HG03175 (cell line): Measurements from ENCODE around the gene DHCR7.

Experiments used
- ATAC-seq: cut with Tn5 transposase; IDR thresholded peaks from one replicate; pipeline ENCODE4 v1.9.1; 2021; ENCODE audit warnings: mild to moderate bottlenecking, moderate library complexity; ENCODE audit not compliant: unreplicated experiment

DHCR7 gene, protein sequence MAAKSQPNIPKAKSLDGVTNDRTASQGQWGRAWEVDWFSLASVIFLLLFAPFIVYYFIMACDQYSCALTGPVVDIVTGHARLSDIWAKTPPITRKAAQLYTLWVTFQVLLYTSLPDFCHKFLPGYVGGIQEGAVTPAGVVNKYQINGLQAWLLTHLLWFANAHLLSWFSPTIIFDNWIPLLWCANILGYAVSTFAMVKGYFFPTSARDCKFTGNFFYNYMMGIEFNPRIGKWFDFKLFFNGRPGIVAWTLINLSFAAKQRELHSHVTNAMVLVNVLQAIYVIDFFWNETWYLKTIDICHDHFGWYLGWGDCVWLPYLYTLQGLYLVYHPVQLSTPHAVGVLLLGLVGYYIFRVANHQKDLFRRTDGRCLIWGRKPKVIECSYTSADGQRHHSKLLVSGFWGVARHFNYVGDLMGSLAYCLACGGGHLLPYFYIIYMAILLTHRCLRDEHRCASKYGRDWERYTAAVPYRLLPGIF

DNA sequence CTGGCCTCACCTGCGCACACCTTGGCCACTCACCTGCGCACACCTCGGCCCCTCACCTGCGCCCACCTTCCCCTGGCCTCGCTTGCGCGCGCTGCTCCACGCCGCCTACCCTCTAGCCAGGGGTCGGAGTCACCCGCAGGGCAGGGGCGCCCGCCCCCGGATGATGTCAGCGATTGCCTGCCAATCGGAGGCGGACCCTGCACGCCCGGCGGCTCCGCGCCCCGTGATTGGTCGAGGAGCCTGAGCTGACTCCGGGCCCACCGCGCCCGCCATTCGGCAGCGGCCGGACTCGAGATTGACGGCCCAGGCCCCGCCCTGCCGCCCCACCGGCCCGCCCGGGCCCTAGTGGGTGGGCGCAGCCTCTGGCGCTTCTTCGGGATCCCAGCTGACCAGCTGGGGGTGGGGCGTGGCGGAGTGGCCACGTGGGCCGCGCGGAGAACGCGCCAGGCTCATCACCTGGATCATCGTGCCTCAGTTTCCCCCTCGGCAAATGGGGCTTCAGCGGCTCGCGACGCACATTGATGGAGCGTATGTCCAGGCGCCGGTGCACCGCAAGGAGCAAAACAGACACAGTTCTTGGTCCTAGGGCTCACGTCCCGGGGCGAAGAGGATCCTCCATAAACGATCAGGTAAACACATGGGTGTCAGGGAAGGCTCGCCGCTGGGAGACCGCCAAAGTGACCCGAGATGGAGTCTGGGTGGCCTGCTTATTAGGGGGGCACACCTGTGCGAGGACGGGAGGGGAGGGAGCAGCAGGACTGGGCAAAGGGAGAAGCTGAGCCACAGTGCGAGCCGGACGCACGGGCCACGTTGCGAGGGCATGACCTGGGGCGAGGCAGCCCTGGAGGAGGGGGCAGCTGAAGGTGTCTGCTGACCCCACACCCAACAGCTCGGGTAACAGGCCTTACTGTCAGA, at the start of gene DHCR7:
Gene DHCR7 (minus strand): TSS at position 137 of the 915 bp plus-strand sequence. CDS start 3,441 bp downstream, outside the sequence.
- peak; percentile 83 for ATAC-seq

- ATAC-seq, result no peak
These were observed 48.2 kb upstream of the DHCR7 start for GRCh38 chr11:71496421-71496820.

DNA sequence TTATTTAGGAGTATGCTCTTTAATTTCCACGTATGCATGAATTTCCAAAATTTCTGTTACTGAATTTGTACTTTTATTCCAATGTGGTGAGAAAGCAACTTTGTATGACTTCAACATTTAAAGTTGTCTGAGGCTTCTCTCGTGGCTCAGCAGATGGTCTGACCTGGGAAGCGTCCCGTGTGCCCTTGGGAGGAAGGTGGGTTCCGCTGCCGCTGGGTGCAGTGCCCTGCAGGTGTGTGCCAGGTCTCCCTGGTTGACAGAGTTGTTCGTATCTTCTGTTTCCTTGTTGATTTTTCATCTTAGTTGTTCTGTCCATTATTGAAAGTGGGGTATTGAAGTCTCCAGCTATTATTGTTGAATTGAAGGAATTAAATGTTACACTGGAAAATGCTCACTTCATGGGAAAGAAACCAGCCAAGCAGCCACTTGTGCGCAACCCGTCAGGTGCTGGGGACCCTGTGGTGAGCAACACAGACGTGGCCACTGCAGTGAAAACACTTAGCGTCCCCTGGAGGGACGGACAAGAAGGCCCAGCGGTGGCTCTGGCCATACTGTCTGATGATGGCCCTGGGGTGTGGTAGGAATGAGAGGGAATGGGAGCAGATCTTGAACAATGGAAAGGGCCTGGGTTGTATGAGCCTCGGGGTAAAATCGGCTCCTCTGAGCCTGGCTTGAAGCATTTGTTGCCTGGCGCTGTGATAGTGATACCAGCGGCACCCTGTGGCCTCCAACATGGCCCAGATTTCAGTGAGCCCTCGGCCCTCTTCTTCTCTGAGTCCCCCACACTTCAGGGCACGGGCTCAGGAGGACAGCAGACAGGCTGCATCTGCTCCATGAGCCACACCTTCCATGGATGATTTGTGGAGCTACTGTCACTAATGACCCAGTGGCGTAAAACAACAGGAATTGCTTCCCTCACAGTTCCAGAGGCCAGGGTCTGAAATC, 47.4 kb upstream of the DHCR7 start:
- no peak for ATAC-seq

GRCh38 chr11:71491940-71492339, 43.7 kb upstream of the DHCR7 start:
- no peak for ATAC-seq

DNA sequence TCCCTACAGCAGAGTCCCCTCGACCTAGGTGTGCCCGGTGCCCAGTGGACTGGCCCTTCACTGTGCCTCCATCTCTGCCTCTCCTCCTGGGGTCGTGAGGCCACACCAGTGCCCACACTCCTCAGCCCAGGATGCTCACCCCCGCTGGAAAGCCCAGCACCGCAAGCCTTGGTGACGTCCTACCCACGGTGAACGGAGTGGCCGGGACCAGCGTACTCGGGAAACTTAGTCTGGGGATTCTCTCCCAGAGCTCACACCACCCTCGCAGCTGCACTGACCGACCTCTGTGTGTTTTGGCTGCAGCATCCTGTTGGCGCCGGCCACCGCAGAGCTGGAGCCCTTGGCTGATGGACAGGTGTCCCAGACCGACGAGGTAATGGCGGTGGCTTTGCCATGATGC, 43.3 kb upstream of the DHCR7 start:
- no peak for ATAC-seq

DNA sequence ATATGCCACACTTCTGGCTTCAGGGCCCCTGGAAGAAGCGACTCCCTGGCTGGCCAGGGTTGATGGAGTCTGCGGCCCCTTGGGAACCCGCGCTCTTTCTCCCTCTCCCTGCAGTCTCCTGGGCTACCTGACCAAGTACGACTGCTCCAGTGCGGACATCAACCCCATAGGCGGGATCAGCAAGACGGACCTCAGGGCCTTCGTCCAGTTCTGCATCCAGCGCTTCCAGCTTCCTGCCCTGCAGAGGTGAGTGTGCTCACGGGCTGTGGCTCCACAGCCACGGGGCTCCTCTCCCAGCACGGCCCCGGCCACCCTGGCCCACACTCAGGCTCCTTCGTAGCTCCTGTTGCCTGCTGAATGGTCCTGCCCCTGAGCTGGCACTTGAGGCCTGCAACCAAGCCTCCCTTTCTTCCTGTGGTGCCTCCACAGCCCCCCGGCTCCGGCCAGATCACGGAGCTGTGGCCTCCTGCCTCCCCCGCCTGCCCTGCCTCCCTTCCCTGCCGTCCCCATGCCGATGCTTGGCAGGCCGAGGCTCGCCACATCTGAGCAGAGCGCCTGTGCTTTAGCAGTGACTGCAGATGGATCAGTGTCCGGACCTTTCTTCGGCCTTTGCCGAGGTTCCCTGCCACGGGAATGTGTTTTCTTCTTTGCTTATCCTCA, 42.7 kb upstream of the DHCR7 start:
- no peak for ATAC-seq

DNA sequence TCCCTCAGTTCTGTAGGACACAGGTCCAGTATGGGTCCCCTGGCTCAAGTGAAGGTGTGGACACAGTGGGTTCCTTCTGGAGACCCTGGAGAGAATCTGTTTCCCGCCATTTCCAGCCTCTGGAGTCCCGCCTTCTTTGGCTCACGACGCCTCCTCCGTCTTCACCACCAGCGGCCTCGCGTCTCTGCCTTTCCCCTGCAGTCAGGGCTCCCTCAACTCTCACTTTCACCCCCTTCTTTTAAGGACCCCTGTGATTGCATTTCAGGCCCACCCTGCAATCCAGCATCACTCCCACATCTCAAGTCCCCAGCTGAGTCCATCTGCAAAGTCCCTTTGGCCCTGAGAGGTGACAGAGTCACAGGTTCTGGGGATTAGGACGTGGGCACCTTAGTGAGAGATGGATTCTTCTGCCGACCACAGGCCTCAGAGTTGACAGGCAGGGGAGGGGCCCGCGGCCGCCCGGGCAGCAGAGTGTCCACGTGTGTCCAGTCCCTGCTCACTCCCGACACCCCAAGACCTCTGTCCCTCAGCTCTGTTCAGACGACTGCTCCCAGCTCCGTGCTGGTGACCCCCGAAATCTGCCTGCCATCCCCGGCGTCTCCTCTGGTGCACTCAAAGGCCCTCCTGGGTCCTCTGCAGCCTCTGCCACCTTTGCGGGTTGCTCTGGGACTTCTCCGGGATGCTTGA, 42.0 kb upstream of the DHCR7 start:
- ATAC-seq, result no peak

DNA sequence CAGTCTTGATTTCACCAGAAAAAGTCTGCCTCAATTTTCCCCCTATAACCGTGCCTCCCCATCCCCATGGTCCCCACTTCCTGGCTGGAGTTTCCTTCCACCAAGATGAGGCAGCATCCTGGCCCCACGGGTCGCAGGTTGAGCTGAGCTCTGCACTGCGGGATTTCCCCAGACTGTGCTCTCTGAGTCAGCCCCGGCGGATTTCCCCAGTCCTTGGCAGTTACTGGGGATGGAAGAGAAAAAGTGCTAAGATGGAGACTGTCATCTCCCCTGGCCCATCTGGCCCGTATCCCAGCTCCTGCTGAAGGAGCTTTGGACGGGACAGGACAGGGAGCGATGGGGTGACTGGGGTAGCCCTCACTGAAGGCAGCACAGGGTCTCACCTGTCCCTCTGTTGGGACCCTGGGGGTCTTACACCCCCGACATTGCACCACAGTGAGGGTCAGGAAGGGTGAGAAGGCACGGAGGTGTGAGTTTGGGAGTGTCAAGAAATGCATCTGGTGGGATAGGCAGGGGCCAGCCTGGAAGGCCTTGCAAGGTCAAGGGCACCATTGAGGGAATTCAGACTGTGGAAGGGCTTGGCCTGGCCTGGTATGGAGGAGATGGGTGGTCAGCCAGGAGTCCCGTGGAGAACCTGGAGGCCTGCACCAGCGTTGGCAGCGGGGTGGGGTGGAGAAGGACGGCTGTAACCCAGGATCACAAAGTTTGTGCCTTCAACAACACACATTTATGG, 41.3 kb upstream of the DHCR7 start:
- no peak for ATAC-seq

GRCh38 chr11:71488681-71489270, 40.6 kb upstream of the DHCR7 start:
- ATAC-seq, result no peak

DNA sequence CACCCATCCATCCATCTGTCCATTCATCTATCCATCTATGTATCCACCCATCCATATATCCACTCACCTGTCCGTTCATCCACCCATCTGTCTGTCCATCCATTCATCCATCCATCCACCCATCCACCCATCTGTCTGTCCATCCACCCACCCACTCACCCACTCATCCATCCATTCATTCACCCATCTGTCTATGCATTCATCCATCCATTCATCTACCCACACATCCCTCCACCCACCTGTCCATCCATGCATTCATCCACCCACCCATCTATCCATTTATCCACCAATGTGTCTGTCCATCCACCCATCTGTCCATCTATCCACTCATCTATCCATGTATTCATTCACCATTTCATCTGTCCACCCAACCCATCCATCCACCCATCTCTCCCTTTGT, 38.1 kb upstream of the DHCR7 start:
- ATAC-seq, result no peak

GRCh38 chr11:71485466-71485865, 37.3 kb upstream of the DHCR7 start:
- ATAC-seq, result no peak

- no peak for ATAC-seq
These were observed 36.8 kb upstream of the DHCR7 start for GRCh38 chr11:71485063-71485399.

DNA sequence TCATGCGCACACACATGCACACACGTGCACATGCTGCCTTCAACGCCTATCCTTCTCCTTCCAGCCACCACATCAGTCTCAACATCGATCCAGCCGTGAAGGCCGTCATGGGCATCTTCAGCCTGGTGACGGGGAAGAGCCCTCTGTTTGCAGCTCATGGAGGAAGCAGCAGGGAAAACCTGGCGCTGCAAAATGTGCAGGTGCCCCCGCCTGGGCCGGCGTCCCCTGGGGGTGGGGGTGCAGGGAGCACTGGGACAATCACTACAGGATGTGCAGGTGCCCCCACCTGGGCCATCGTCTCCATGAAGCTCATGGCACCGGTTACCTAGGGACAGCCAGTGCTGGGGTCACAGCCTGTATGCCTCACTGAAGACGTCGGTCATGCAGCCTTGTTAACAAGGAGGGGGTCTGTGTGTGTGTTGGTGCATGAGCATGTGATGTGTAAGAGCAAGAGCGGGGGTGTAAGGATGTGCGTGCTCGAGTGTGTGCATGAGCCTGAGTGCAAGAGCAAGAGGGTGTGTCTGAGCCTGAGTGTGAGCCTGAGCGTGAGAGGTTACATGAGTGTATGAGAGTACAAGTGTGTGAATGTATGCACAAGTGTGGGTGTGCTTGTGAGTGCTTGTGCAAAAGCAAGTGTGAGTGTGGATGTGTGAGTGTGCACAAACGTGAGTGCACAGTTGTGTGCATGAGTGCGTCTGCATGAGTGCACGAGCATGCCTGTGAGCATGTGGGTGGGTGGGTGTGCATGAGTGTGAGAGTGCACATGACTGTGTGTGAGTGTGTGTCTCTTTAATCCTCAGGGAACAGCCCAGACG, 36.3 kb upstream of the DHCR7 start:
- ATAC-seq, result no peak

DNA sequence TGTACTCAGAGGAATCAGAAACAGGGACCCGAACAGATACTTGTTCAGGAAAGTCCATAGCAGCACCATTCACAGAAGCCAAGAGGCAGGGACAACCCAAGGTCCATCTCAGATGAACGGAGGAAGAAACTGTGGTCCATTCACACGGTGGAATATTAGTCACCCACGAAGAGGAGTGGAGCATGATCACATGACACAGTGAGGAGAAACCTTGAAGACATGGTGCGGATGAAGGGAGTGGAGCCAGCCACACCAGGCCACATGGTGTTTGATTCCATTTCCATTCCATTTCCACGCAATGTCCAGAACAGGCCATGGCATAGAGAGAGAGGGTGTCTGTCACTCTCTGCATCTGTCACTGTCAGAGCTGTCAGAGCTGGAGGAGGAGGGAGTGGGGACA, 35.5 kb upstream of the DHCR7 start:
- no peak for ATAC-seq

DNA sequence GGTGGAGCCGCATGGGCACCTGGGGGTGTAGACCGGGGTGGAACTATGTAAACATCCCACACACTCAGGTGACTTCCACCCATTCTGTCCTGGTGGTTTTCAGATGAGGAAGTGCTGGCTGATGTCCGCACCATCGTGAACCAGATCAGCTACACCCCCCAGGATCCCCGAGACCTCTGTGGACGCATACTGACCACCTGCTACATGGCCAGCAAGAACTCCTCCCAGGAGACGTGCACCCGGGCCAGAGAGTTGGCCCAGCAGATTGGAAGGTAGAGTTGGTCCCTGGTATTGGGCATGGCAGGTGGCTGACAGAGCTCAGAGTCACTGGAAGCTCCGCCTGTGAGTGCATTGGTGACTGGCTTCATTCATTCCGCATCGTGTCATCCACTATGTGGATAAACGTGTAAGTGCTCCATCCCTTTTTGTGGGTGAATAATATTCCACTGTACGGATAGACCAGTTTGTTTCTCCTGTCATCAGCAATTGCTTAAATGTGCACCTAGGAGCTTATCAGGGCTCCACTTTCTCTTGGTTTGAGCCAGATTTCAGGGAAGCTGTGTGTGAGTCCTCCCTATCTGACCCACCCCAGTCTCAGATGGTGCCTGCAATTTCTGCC, 34.7 kb upstream of the DHCR7 start:
- no peak for ATAC-seq

DNA sequence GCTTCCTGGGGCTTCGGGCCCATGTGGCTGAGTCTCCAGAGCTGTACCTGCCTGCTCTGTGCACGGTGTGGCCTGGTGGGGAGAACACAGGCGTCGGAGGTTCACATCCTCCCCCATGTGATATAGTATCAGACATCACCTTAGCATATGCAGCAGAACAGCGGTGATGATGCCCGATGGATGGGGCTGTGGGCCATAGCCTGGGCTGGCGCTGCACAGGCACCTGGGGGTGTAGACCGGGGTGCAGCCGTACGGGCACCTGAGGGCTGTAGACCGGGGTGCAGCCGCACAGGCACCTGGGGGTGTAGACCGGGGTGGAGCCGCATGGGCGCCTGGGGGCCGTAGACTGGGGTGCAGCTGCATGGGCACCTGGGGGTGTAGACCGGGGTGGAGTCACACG, 34.0 kb upstream of the DHCR7 start:
- ATAC-seq, result no peak
